ENCODE results near the gene EGFL8. TPM values are rescaled to one million over a fixed set of nuclear protein-coding genes. Genes with fewer than 3 reads are reported as not detected.

EGFL8 gene
- total and polyA plus RNA-seq, 9 of the 15 experiments (the other 6 are each of a cell fraction or from before 2014, with no cell fraction given): 2.2 to 47.4 (median 14.2) TPM

- TF ChIP-seq, protein P1, sequence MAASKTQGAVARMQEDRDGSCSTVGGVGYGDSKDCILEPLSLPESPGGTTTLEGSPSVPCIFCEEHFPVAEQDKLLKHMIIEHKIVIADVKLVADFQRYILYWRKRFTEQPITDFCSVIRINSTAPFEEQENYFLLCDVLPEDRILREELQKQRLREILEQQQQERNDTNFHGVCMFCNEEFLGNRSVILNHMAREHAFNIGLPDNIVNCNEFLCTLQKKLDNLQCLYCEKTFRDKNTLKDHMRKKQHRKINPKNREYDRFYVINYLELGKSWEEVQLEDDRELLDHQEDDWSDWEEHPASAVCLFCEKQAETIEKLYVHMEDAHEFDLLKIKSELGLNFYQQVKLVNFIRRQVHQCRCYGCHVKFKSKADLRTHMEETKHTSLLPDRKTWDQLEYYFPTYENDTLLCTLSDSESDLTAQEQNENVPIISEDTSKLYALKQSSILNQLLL (CRISPR knock-in tag; IDR thresholded peaks at IDR 0.05; ENCODE audit: borderline replicate concordance): no peak
- no peak for TF ChIP-seq HMBOX1 (IDR thresholded peaks at IDR 0.05)
- TF ChIP-seq ARHGAP35 (IDR thresholded peaks at IDR 0.05; ENCODE audit: partially characterized antibody): no peak
- TF ChIP-seq POLR2B (IDR thresholded peaks at IDR 0.05; ENCODE audit: low read depth, partially characterized antibody): peak; percentile 84
- TF ChIP-seq, protein P2, sequence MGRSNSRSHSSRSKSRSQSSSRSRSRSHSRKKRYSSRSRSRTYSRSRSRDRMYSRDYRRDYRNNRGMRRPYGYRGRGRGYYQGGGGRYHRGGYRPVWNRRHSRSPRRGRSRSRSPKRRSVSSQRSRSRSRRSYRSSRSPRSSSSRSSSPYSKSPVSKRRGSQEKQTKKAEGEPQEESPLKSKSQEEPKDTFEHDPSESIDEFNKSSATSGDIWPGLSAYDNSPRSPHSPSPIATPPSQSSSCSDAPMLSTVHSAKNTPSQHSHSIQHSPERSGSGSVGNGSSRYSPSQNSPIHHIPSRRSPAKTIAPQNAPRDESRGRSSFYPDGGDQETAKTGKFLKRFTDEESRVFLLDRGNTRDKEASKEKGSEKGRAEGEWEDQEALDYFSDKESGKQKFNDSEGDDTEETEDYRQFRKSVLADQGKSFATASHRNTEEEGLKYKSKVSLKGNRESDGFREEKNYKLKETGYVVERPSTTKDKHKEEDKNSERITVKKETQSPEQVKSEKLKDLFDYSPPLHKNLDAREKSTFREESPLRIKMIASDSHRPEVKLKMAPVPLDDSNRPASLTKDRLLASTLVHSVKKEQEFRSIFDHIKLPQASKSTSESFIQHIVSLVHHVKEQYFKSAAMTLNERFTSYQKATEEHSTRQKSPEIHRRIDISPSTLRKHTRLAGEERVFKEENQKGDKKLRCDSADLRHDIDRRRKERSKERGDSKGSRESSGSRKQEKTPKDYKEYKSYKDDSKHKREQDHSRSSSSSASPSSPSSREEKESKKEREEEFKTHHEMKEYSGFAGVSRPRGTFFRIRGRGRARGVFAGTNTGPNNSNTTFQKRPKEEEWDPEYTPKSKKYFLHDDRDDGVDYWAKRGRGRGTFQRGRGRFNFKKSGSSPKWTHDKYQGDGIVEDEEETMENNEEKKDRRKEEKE (IDR thresholded peaks at IDR 0.05; ENCODE audit: borderline replicate concordance in 1 of 2, control insufficient read depth in 1 of 2, low read depth in 2 of 2, low read length in 1 of 2): no peak
- no peak for TF ChIP-seq ARID3A (IDR thresholded peaks at IDR 0.05; ENCODE audit: borderline replicate concordance, low read depth, low read length)
- TF ChIP-seq ETV1 (tag; conservative IDR thresholded peaks at IDR 0.05; ENCODE audit: low read depth): peak; percentile 64
- TF ChIP-seq ZNF444 (CRISPR knock-in tag; IDR thresholded peaks at IDR 0.05): peak; percentile 68
- TF ChIP-seq PKNOX1 (IDR thresholded peaks at IDR 0.05): peak; percentile 75
- TF ChIP-seq THRA (IDR thresholded peaks at IDR 0.05): no peak
Observed at GRCh38 chr6:32190054-32190851, 25.9 kb downstream of the EGFL8 start, which contains the start of gene PBX2 (continued).

Measured in K562 (cell line).